ENCODE results near the gene CNPY1. TPM values are rescaled to one million over a fixed set of nuclear protein-coding genes. Genes with fewer than 3 reads are reported as not detected.
"Not testable (repeated sequence)": the region's sequence is repeated elsewhere in the genome, so short reads cannot be mapped to it uniquely, and the experiment has no call there.

The CNPY1 gene
- total and polyA plus RNA-seq, 2 donors = 0.32 TPM; not detected in 1

DNA sequence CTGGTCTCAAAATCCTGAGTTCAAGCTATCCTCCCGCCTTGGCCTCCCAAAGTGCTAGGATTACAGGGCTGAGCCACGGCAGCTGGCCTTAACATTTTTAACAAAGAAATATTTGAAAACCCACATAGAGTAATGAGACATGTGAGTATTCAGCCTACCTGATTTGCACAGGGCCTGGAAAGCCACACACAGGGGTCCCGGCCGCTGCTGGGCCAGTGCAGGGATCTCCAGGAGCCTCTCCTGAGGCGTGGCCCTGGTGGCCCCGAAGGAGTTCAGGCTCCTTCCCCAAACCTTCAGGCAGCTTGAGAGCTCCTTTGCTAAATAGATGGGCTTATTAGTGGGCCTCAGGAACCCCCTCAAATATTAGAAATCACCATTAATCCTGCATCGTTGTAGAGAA, 18.7 kb downstream of the CNPY1 start:
- 85% methylated on average over 7 of the region's 7 CpGs for WGBS

DNA sequence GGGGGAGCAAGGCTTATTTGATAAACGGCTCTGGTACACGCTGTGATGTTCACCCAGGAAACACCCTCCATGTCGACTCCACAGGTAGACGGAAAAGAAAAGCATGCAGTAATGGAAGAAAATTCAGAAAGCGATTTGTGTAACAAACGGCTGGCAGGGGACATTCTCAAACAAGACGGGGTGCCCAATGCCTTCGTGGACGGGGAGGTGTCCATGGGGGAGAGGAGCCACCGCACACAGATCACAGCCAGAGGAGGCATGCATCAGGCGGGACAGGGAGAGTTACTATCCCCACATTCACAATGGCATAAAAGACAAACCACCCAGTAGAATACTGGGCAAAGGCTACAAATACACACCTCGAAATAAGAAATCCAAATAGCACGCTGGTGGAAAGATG, 20.1 kb downstream of the CNPY1 start:
- Histone ChIP-seq H3K4me3 (ENCODE audit: low read depth, low read length) (no peak overlapping the region), H3K36me3 (ENCODE audit: insufficient read depth) (no peaks in the 10 kb centered on the region), H3K27ac (ENCODE audit: low read depth) (no peak overlapping the region), H3K4me1 (ENCODE audit: insufficient read depth) (no peaks in the 10 kb centered on the region)
- no peak for DNase-seq (ENCODE audit: extremely low spot score)
- 72% methylated on average over 13 of the region's 13 CpGs for WGBS

More for the DNA sequence above, 18.7 kb downstream of the CNPY1 start:
- Histone ChIP-seq H3K36me3 (ENCODE audit: insufficient read depth) (no peaks in the 10 kb centered on the region), H3K27ac (ENCODE audit: low read depth) (no peak overlapping the region), H3K4me3 (ENCODE audit: low read depth, low read length) (no peak overlapping the region), H3K4me1 (ENCODE audit: insufficient read depth) (no peaks in the 10 kb centered on the region)
- DNase-seq (ENCODE audit: extremely low spot score) = no peak

DNA sequence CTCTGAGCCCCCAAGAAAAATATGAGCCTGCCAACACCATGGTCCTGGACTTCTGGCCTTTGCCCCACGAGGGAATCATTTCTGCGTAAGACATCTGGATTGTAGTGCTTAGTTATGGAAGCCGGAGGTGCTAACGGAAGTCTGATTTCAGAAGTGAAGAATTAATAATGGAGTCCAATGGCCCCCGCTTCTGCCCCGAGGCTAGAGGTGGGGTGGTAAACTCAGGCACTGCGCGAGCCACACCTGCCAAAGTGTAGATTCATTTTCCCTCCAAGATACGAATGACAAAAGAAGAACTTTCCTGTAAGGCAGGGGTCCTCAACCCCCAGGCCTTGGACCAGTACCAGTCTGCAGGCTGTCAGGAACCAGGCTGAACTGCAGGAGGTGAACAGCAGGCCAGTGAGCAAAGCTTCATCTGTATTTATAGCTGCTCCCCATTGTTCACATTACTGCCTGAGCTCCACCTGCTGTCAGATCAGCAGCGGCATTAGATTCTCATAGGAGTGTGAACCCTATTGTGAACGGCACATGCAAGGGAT, 22.3 kb downstream of the CNPY1 start:
- no peaks in the 10 kb centered on the region for H3K4me1 ChIP-seq (ENCODE audit: insufficient read depth)
- H3K36me3 ChIP-seq (ENCODE audit: insufficient read depth) = no peaks in the 10 kb centered on the region
- DNase-seq (ENCODE audit: extremely low spot score) = no peak
- 77% methylated on average over 11 of the region's 11 CpGs for WGBS
- H3K4me3 ChIP-seq (ENCODE audit: low read depth, low read length) = no peak overlapping the region
- H3K27ac ChIP-seq (ENCODE audit: low read depth) = no peak overlapping the region

DNA sequence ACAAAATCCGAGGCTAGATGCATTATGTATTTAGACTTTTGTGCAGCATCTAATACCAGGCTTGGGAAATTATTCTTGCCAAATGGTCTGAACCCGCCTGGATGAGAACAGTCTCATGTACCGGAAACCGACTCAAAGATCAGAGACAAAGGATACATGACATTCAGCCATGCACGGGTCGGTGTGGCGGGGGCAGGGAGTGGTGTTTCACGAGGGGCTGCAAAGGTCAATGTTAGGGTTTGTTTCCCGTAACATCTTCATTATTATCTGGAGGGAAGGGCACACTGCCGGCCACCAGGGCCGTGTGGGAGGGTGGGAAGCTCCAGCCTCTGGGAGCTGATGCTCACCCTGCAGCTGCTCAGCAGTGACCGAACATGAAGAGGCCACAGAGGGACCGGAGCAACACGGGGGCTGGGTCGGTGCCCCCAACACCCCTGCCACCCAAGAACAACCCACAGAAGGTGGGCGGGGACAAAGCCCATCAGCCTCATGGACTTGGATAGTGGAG, 23.1 kb downstream of the CNPY1 start:
- H3K4me3 ChIP-seq (ENCODE audit: low read depth, low read length) = no peak overlapping the region
- no peak overlapping the region for H3K27ac ChIP-seq (ENCODE audit: low read depth)
- H3K36me3 ChIP-seq (ENCODE audit: insufficient read depth) = no peaks in the 10 kb centered on the region
- no peaks in the 10 kb centered on the region for H3K4me1 ChIP-seq (ENCODE audit: insufficient read depth)
- no peak for DNase-seq (ENCODE audit: extremely low spot score)
- WGBS = 69% methylated on average over 16 of the region's 16 CpGs

GRCh38 chr7:155521743-155522398, 24.5 kb downstream of the CNPY1 start:
- Histone ChIP-seq H3K36me3 (ENCODE audit: insufficient read depth) (no peaks in the 10 kb centered on the region), H3K27ac (ENCODE audit: low read depth) (no peak overlapping the region), H3K4me1 (ENCODE audit: insufficient read depth) (no peaks in the 10 kb centered on the region), H3K4me3 (ENCODE audit: low read depth, low read length) (no peak overlapping the region)
- 91% methylated on average over 21 of the region's 21 CpGs for WGBS
- DNase-seq (ENCODE audit: extremely low spot score) = no peak

- no peaks in the 10 kb centered on the region for H3K36me3 ChIP-seq (ENCODE audit: insufficient read depth)
- H3K4me1 ChIP-seq (ENCODE audit: insufficient read depth) = no peaks in the 10 kb centered on the region
- WGBS = 67% methylated on average over 14 of the region's 14 CpGs
- no peak overlapping the region for H3K4me3 ChIP-seq (ENCODE audit: low read depth, low read length)
- no peak overlapping the region for H3K27ac ChIP-seq (ENCODE audit: low read depth)
- no peak for DNase-seq (ENCODE audit: extremely low spot score)
These were observed 25.2 kb downstream of the CNPY1 start for GRCh38 chr7:155521007-155521742.

GRCh38 chr7:155520114-155520513, 26.2 kb downstream of the CNPY1 start:
- Histone ChIP-seq H3K27ac (ENCODE audit: low read depth) (no peak overlapping the region), H3K4me3 (ENCODE audit: low read depth, low read length) (no peak overlapping the region), H3K36me3 (ENCODE audit: insufficient read depth) (no peaks in the 10 kb centered on the region), H3K4me1 (ENCODE audit: insufficient read depth) (no peaks in the 10 kb centered on the region)
- 55% methylated on average over 7 of the region's 7 CpGs for WGBS
- no peak for DNase-seq (ENCODE audit: extremely low spot score)

DNA sequence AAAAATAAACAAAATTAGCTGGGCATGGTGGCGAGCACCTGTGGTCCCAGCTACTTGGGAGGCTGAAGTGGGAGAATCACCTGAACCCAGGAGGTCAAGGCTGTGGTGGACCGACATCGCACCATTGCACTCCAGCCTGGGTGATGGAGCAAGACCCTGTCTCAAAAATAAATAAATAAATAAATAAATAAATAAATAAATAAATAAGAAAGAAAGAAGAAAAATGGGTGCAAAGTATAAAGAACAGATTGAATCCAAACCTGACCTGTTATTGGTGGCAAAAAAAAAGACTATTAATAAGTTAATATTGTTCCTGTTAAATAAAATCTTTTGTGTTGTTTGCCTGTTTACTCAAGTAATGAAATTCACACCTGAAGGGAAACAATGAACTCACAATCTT, 27.0 kb downstream of the CNPY1 start:
- not testable (repeated sequence) for H3K36me3 ChIP-seq (ENCODE audit: insufficient read depth); H3K4me3 ChIP-seq (ENCODE audit: low read depth, low read length); H3K4me1 ChIP-seq (ENCODE audit: insufficient read depth); H3K27ac ChIP-seq (ENCODE audit: low read depth); DNase-seq (ENCODE audit: extremely low spot score)
- WGBS = 87% methylated on average over 3 of the region's 3 CpGs

GRCh38 chr7:155518633-155519032, 27.7 kb downstream of the CNPY1 start:
- H3K36me3 ChIP-seq (ENCODE audit: insufficient read depth) = no peaks in the 10 kb centered on the region
- H3K4me3 ChIP-seq (ENCODE audit: low read depth, low read length) = no peak overlapping the region
- H3K4me1 ChIP-seq (ENCODE audit: insufficient read depth) = no peaks in the 10 kb centered on the region
- DNase-seq (ENCODE audit: extremely low spot score) = no peak
- 84% methylated on average over 7 of the region's 7 CpGs for WGBS
- H3K27ac ChIP-seq (ENCODE audit: low read depth) = no peak overlapping the region

DNA sequence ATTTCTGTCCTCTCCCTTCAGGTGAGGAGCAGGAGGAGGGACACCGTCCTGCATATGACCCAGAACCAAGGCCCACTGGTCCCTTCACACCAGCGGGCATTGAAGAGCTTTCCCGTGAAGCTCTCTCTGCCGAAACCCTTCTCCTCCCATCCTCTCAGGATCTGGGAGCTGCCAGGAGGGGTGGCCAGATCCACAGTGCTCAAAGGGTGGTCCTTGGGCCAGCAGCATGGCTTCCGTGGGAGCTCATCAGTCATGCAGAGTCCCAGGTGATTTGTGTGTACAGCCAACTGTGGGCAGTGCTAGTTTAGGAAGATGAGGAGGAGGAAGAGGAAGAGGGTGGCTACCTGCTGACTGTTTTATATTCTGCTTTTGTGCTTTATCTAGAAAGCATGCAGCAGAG, 28.4 kb downstream of the CNPY1 start:
- Histone ChIP-seq H3K4me1 (ENCODE audit: insufficient read depth) (no peaks in the 10 kb centered on the region), H3K27ac (ENCODE audit: low read depth) (no peak overlapping the region), H3K36me3 (ENCODE audit: insufficient read depth) (no peaks in the 10 kb centered on the region), H3K4me3 (ENCODE audit: low read depth, low read length) (no peak overlapping the region)
- WGBS = 86% methylated on average over 5 of the region's 5 CpGs
- DNase-seq (ENCODE audit: extremely low spot score) = no peak

DNA sequence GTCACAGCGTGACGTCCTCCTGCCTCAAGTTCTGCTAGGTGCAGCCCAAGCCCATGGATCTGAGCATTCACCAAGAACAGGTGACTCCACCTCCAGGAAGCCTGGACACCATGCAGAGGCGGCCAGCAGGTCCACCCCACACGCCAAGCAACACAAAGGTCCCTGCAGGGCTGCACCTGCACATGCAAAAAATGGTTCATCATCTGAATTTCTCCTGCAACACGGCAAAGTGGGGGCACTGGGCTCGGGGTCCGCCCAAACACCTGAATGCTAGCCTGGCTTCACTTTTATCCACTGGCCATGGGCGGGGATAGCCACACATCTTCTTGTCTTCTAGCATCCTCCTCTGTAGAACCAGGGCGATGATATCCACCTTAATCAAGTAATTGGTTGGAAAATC, 28.9 kb downstream of the CNPY1 start:
- no peak overlapping the region for H3K27ac ChIP-seq (ENCODE audit: low read depth)
- DNase-seq (ENCODE audit: extremely low spot score) = no peak
- no peaks in the 10 kb centered on the region for H3K36me3 ChIP-seq (ENCODE audit: insufficient read depth)
- H3K4me3 ChIP-seq (ENCODE audit: low read depth, low read length) = no peak overlapping the region
- WGBS = 80% methylated on average over 9 of the region's 9 CpGs
- H3K4me1 ChIP-seq (ENCODE audit: insufficient read depth) = no peaks in the 10 kb centered on the region

DNA sequence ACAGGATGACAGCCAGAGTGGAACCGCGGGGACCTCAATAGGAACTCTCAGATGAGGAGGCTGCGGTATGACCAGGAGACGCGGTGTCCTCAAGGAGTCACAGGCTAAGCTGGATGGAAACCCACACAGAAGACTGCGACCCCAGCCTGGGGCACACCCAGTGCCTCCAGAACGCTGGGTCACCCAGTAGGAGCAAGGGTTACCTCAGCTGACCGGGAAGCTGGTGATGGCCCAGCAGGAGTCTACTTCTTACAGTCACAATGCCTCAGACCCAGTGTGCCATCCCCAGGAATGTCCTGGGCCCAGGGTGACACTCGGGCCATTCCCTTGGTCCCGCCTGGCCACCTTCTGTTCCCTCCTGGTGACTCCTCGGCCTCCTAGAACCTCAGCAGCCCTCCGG, 29.9 kb downstream of the CNPY1 start:
- Histone ChIP-seq H3K27ac (ENCODE audit: low read depth) (no peak overlapping the region), H3K4me1 (ENCODE audit: insufficient read depth) (no peaks in the 10 kb centered on the region), H3K4me3 (ENCODE audit: low read depth, low read length) (no peak overlapping the region), H3K36me3 (ENCODE audit: insufficient read depth) (no peaks in the 10 kb centered on the region)
- WGBS = 84% methylated on average over 12 of the region's 12 CpGs
- no peak for DNase-seq (ENCODE audit: extremely low spot score)

GRCh38 chr7:155515318-155515717, 31.0 kb downstream of the CNPY1 start:
- Histone ChIP-seq H3K4me1 (ENCODE audit: insufficient read depth) (no peaks in the 10 kb centered on the region), H3K36me3 (ENCODE audit: insufficient read depth) (no peaks in the 10 kb centered on the region), H3K4me3 (ENCODE audit: low read depth, low read length) (no peak overlapping the region), H3K27ac (ENCODE audit: low read depth) (no peak overlapping the region)
- DNase-seq (ENCODE audit: extremely low spot score) = no peak
- WGBS = 71% methylated on average over 11 of the region's 11 CpGs

GRCh38 chr7:155514296-155514695, 32.1 kb downstream of the CNPY1 start:
- Histone ChIP-seq H3K36me3 (ENCODE audit: insufficient read depth) (no peaks in the 10 kb centered on the region), H3K27ac (ENCODE audit: low read depth) (no peak overlapping the region), H3K4me3 (ENCODE audit: low read depth, low read length) (no peak overlapping the region), H3K4me1 (ENCODE audit: insufficient read depth) (no peaks in the 10 kb centered on the region)
- 83% methylated on average over 8 of the region's 8 CpGs for WGBS
- no peak for DNase-seq (ENCODE audit: extremely low spot score)

Data from urinary bladder (tissue), 4 donors.